Tibial artery (tissue), 4 donors: Measurements from ENCODE around the gene FAM168A.

Experiments
- DNase-seq, 2 donors: peaks; one replicate each; pipeline ENCODE4 v3.0.0-alpha.2; 2019
- H3K27ac ChIP-seq, 2 donors: fragments of 200-600 bp; sonication (generic) in 1 of 2; 1 replicate in 1 of 2; 2 replicates in 1 of 2; pipeline ENCODE4 v1.5.1; 2018 to 2019; ENCODE audit warnings: mild to moderate bottlenecking in 1 of 2
- H3K27me3 ChIP-seq, 2 donors: fragments of 200-600 bp; sonication (generic) in 1 of 2; one replicate each; pipeline versions ENCODE4 v1.5.1 to v1.6.0; 2016 to 2019
- H3K36me3 ChIP-seq, 3 donors: fragments of 200-600 bp; sonication (generic) in 2 of 3; one replicate each; pipeline ENCODE4 v1.5.1; 2016 to 2019; ENCODE audit warnings: mild to moderate bottlenecking in 2 of 3
- H3K4me1 ChIP-seq, 4 donors: fragments of 200-600 bp; sonication (generic) in 2 of 4; 1 replicate in 3 of 4; 2 replicates in 1 of 4; pipeline ENCODE4 v1.5.1; 2016 to 2019
- H3K4me3 ChIP-seq, 2 donors: fragments of 200-600 bp; sonication (generic) in 1 of 2; 1 replicate in 1 of 2; 2 replicates in 1 of 2; pipeline ENCODE4 v1.5.1; 2018 to 2019; ENCODE audit warnings: mild to moderate bottlenecking in 2 of 2
- H3K9me3 ChIP-seq, 3 donors: fragments of 200-600 bp; sonication (generic) in 1 of 3; one replicate each; pipeline ENCODE4 v1.5.1; 2016 to 2019
- intact Hi-C: fragments of 100-400 bp; cut with DNase I; formaldehyde crosslinking; loops from one replicate; pipeline ENCODE4 v1.15.0; 2023; ENCODE audit warnings: low total_unique reads
- TF ChIP-seq, protein P1 (sequence below), 2 experiments: fragments of 200-600 bp in 1 of 2; fragments of 450-650 bp in 1 of 2; IDR thresholded peaks; one replicate each; pipeline ENCODE4 v1.5.1; 2017 to 2019; ENCODE audit warnings: antibody characterized with exemption in 2 of 2, mild to moderate bottlenecking in 1 of 2, moderate library complexity in 1 of 2

Gene FAM168A

DNA sequence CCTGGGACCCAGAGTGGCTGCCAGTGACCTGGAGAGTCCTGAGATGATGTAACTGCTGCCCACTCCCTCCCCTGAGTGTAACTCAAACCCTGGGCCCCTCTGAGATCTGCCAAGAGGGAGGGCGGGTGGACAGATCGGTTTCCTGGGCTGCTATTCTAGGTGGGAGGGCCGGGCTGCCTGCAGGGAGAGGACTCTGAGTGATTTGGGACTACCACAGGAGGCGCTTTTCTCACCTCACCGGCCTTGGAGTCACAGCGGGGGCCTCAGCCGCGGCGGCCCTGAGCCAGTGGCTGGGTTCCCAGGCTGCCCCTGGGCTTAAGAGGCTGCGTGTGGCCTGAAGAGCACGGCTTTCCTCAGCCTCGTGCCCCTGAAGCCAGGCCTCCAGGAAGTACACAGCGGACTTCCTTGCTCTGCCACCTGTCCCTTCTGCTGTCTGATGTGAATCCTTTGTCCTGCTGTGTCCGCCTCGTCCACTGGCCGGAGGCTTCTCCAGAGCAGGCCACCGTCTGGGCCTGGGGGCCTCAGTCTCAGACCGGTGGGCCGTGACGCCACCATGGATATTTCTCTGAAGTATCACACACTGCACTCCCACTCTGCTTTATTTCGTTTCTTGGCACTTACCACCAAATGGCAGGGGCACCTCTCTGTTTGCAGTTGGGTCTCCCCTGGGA, 210.2 kb downstream of the FAM168A start:
- Histone ChIP-seq H3K9me3 (no peaks in the 10 kb centered on the region), H3K4me3 (no peak overlapping the region), H3K27ac (no peak overlapping the region), H3K27me3 (no peaks in the 10 kb centered on the region), H3K4me1 (peaks cover 0 to 5% (median 0%) of the 10 kb centered on the region in 4 donors), H3K36me3 (no peaks in the 10 kb centered on the region)
- intact Hi-C loops: no loop called here
- DNase-seq: no peak
- TF ChIP-seq, protein P1, sequence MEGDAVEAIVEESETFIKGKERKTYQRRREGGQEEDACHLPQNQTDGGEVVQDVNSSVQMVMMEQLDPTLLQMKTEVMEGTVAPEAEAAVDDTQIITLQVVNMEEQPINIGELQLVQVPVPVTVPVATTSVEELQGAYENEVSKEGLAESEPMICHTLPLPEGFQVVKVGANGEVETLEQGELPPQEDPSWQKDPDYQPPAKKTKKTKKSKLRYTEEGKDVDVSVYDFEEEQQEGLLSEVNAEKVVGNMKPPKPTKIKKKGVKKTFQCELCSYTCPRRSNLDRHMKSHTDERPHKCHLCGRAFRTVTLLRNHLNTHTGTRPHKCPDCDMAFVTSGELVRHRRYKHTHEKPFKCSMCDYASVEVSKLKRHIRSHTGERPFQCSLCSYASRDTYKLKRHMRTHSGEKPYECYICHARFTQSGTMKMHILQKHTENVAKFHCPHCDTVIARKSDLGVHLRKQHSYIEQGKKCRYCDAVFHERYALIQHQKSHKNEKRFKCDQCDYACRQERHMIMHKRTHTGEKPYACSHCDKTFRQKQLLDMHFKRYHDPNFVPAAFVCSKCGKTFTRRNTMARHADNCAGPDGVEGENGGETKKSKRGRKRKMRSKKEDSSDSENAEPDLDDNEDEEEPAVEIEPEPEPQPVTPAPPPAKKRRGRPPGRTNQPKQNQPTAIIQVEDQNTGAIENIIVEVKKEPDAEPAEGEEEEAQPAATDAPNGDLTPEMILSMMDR (IDR thresholded peaks at IDR 0.05): no peak

DNA sequence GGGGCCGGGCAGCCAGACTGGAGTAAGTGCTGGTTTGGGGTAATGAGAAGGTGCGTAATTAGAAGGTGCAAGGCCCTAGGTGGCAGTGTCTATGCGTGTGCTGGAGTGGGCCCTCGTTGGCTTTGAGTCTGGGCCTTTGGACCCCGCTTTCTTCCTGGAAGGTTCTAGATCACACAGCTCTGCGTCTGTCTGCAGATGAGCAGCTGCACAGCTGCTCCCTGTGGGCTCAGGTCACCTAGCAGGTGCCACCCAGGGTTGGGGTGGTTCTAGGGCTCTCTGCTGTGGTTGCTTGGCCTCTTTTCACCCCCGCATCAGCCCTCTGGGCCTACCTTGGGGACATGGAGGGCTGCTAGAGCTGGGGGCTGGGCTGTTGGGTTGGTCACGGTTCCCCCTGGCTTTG, 211.4 kb downstream of the FAM168A start:
- Histone ChIP-seq H3K27ac (no peak overlapping the region), H3K36me3 (no peaks in the 10 kb centered on the region), H3K9me3 (no peaks in the 10 kb centered on the region), H3K27me3 (no peaks in the 10 kb centered on the region), H3K4me1 (peaks cover 0 to 5% (median 0%) of the 10 kb centered on the region in 4 donors), H3K4me3 (no peak overlapping the region)
- TF ChIP-seq, protein P1 (IDR thresholded peaks at IDR 0.05): no peak
- intact Hi-C loops: no loop called here
- DNase-seq: no peak

DNA sequence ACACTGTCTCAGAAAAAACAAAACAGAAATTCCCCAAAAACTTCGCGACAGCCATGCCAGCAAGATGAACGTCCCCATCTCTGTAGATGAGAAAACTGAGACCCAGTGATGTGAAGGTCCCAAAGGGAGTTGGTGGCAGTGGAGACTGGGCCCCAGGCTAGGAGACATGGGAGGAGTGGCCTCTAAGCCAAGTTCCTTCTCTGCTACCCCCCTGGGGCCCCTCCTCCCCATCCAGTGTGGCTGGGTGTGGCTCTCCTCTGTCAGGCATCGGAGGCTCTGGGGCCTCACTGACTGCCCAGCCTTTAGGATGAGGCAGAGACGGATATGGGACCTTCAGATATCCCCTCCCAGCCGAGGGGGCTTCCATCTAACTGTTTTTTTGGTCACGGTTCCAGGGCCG, 211.9 kb downstream of the FAM168A start:
- Histone ChIP-seq H3K36me3 (no peaks in the 10 kb centered on the region), H3K4me1 (peaks cover 0 to 5% (median 0%) of the 10 kb centered on the region in 4 donors), H3K27ac (no peak overlapping the region), H3K27me3 (no peaks in the 10 kb centered on the region), H3K9me3 (no peaks in the 10 kb centered on the region), H3K4me3 (no peak overlapping the region)
- peak in 1 of 2 donors; percentile 51 for DNase-seq
- intact Hi-C loops: no loop called here
- TF ChIP-seq, protein P1 (IDR thresholded peaks at IDR 0.05): no peak

DNA sequence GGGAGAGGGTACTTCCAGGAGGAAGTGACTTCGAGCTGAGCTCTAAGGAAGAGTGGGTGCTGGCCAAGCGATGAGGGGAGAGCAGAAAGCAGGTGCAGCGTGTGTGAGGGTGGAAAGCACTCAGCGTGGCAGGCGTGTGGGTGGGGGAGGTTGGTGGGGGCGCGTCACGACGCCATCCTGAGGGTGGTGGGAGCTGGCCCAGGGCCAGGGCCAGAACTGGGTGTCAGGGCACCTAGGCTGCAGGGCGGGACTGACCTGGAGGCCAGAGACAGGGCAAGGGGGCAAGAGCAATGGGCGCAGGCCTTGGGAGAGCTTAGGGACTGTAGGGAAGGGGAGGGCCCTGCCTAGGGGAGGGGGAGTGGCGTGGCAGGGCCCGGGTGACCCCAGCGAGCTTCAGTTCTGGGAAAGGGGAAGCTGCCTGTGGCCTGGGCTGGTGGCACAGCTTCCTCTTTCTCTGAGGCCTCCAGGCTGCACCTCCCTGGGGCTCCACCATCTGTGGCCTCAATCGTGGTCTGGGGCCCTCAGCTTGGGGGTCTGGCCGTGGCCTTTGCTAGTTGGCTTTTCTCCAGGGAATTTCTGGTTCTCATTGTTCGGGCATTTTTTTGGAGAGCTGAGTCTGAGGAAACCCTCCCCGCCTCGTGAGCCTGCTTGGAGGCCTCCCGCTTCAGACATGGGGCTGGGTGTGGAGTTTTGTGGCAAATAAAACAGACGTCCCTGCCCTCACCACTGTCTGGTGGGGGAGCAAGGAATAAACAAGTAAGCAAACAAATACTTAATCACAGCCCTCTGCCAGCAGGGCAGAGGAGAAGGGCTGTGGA, 212.8 kb downstream of the FAM168A start:
- no peaks in the 10 kb centered on the region for H3K27me3 ChIP-seq
- H3K27ac ChIP-seq: no peak overlapping the region
- H3K4me3 ChIP-seq: no peak overlapping the region
- no peaks in the 10 kb centered on the region for H3K9me3 ChIP-seq
- TF ChIP-seq, protein P1 (IDR thresholded peaks at IDR 0.05): no peak
- intact Hi-C loops: no loop called here
- DNase-seq: peak in 1 of 2 donors; percentile 62
- no peaks in the 10 kb centered on the region for H3K36me3 ChIP-seq
- H3K4me1 ChIP-seq: peaks cover 0 to 5% (median 0%) of the 10 kb centered on the region in 4 donors

DNA sequence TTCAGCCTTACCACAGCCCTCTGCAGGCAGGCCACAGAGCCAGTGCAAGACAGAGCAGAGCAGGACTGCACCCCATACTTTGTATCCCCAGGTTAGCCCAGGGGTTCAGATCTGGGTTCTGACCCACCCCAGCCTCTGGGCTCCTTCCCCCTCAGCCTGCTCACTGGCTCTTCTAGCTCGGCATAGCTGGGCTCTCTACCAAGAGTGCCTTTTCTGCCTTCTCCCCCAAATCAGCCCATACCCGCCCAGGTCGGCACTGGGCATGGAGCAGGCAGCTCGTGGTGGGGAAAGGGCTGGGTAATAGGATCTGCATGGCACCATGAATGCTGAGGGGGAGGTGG, 213.4 kb downstream of the FAM168A start:
- no peaks in the 10 kb centered on the region for H3K9me3 ChIP-seq
- H3K27me3 ChIP-seq: no peaks in the 10 kb centered on the region
- H3K27ac ChIP-seq: no peak overlapping the region
- DNase-seq: no peak
- no peak overlapping the region for H3K4me3 ChIP-seq
- H3K36me3 ChIP-seq: no peaks in the 10 kb centered on the region
- intact Hi-C loops: no loop called here
- TF ChIP-seq, protein P1 (IDR thresholded peaks at IDR 0.05): no peak
- H3K4me1 ChIP-seq: peaks cover 0 to 10% (median 2%) of the 10 kb centered on the region in 4 donors
